Suprapubic skin (tissue), 4 donors: ENCODE measurements around the gene ZC3HAV1.

Source experiments
- CTCF ChIP-seq, 2 donors: fragments of 200-600 bp in 1 of 2; fragments of 450-650 bp in 1 of 2; sonication (generic) in 1 of 2; IDR thresholded peaks; one replicate each; pipeline ENCODE4 v1.5.1; 2016 to 2019; ENCODE audit warnings: antibody characterized with exemption in 2 of 2, mild to moderate bottlenecking in 1 of 2, moderate library complexity in 1 of 2
- EP300 ChIP-seq: sonication (generic); formaldehyde crosslinking; IDR thresholded peaks from one replicate; pipeline ENCODE4 v1.6.1; 2017; ENCODE audit warnings: antibody characterized with exemption
- POLR2A ChIP-seq, 2 donors: fragments of 450-650 bp; IDR thresholded peaks; one replicate each; pipeline ENCODE4 v1.6.1; 2017; ENCODE audit warnings: antibody characterized with exemption in 2 of 2, mild to moderate bottlenecking in 2 of 2, moderate library complexity in 2 of 2
- POLR2AphosphoS5 ChIP-seq, 3 donors: sonication (generic); formaldehyde crosslinking; IDR thresholded peaks; one replicate each; pipeline ENCODE4 v1.6.1; 2017; ENCODE audit warnings: antibody characterized with exemption in 3 of 3

DNA sequence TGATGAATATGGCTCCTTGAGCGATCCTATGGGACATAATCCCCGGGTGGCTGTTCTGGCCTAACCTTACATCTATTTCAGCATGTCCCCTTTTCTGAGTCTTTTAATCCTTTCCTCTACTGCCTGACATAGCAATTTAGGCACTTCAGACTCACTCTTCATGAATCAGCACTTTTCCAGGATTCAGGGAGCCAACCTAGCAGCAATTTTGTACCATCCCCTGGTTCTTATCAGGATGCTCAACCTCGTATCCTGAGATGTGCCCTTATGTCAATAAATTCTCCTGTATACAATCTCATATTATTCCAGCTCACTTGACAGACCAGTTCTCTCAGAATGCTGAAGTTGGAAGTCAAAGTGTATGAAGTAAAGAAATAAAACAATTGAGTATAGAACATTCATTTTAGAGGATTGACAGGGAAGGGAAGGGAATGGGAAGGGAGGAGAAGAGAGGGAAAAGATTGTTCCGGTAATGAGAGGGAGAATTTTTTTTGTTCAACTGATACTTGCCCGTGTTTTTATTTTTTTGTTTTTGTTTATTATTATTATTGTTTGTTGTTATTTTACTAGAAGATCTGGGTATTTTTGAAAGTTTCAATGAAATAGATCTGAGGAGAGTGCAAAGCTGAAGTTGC is 8.2 kb upstream of the ZC3HAV1 start:
- TF ChIP-seq CTCF (IDR thresholded peaks at IDR 0.05) (no peak), POLR2AphosphoS5 (IDR thresholded peaks at IDR 0.05) (no peak), EP300 (no peak), POLR2A (IDR thresholded peaks at IDR 0.05) (no peak)
